Lower leg skin (tissue), 3 donors: Measurements from ENCODE around the gene DUOXA1.

Experiments used
- POLR2A ChIP-seq, 2 donors: fragments of 450-650 bp; IDR thresholded peaks; one replicate each; pipeline ENCODE4 v1.6.1; 2016 to 2017; ENCODE audit warnings: antibody characterized with exemption in 2 of 2, mild to moderate bottlenecking in 1 of 2, moderate library complexity in 1 of 2
- TF ChIP-seq, protein P1 (sequence below), 3 donors: fragments of 450-650 bp; IDR thresholded peaks; one replicate each; pipeline ENCODE4 v1.5.1; 2016; ENCODE audit warnings: antibody characterized with exemption in 3 of 3, mild to moderate bottlenecking in 3 of 3, moderate library complexity in 2 of 3

DNA sequence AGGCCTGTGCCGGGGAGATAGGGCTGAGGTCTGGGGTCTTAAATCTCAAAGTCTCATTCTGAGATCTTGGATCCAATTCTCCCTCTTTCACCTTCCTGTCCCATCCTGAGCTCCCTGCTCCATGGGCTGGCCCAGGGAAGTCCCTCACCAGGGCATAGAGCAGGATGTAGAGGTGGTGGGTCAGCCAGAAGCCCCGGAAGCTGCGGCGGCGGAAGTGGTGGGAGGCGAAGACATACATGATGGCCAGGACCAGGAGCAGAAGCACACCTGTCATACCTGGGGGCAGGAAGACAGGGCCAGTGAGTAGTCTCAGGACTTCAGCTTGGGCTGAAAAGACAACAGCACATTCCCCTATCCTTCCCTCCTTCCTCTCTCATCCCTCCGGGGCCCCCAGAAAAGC lies 32.2 kb downstream of the DUOXA1 start:
- TF ChIP-seq POLR2A (IDR thresholded peaks at IDR 0.05) = no peak
- TF ChIP-seq, protein P1, sequence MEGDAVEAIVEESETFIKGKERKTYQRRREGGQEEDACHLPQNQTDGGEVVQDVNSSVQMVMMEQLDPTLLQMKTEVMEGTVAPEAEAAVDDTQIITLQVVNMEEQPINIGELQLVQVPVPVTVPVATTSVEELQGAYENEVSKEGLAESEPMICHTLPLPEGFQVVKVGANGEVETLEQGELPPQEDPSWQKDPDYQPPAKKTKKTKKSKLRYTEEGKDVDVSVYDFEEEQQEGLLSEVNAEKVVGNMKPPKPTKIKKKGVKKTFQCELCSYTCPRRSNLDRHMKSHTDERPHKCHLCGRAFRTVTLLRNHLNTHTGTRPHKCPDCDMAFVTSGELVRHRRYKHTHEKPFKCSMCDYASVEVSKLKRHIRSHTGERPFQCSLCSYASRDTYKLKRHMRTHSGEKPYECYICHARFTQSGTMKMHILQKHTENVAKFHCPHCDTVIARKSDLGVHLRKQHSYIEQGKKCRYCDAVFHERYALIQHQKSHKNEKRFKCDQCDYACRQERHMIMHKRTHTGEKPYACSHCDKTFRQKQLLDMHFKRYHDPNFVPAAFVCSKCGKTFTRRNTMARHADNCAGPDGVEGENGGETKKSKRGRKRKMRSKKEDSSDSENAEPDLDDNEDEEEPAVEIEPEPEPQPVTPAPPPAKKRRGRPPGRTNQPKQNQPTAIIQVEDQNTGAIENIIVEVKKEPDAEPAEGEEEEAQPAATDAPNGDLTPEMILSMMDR (IDR thresholded peaks at IDR 0.05) = no peak
